ENCODE data around the gene MMP19.

Gene MMP19

DNA sequence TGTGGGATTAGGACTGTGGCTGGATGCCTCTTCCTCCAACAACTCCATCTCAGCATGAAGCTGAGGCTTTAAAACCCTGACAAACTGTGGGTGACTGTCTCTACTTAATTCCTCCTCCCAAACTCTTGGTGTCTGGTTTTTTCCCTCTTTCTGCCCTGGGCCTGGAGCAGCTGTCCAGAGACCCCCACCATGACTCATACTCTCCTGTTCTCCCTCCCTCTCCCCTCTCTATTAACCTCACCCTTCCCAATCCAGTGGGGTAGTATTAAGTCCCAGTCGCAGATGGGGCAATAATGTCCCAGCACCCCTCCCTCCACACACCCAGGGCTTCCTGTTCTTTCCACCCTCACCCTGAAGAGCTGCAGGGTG lies 11.3 kb downstream of the MMP19 start:
- Mint-ChIP-seq H3K36me3 (peaks cover 2% of the 10 kb centered on the region), H3K9me3 (no peaks in the 10 kb centered on the region), H3K4me3 (peak overlapping the region; percentile 73), H3K4me1 (peaks cover 23% of the 10 kb centered on the region), H3K27me3 (no peaks in the 10 kb centered on the region), H3K27ac (no peak overlapping the region)
- DNase-seq (ENCODE audit: low spot score in 2 of 2) (no peak), ATAC-seq (ENCODE audit: low read depth) (no peak)

DNA sequence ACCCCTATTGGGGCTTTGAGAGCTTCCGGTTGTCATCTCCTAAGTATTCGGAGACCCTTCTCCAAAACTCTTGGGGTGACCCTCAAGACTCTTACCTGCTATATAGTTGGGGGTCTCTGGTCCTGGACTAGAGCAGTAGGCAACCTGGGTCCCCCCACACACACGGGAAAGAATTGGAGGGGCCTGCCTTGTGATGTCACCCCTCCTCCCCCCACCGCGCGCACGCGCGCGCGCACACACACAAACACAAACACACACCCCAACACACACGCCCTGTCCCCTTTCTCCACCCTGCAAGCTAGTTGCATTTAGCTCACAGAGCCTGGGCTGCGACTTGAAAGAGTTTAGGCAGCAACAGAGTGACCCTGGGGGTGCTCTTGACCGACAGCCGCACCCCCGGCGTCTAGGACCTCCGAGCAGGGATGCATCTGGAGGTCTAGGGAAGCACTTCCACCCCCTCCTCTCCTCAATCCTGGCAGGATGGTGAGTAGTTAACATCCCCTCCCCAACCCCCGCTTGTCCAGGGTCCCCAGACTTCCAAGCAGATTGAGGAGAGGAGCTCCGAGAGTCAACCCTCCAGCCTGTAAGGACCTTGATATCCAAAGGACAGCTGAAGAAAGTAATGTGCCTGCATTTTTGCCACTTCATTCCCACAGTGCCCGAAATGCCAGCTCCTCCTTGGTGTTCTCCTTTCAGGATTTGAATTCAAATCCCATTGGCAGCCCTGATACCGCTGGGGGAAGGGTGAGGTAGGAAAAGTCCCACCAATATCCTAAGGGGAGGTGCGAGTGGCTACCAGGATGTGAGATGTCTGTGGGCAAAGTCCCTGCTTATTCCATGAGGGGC lies 11.9 kb downstream of the MMP19 start:
- H3K4me1 Mint-ChIP-seq = peaks cover 27% of the 10 kb centered on the region
- peak overlapping the region; percentile 93 for H3K4me3 Mint-ChIP-seq
- peak in 1 of 2 donors; percentile 32 for DNase-seq (ENCODE audit: low spot score in 2 of 2)
- no peaks in the 10 kb centered on the region for H3K9me3 Mint-ChIP-seq
- H3K36me3 Mint-ChIP-seq = peaks cover 4% of the 10 kb centered on the region
- peak overlapping the region; percentile 42 for H3K27ac Mint-ChIP-seq
- ATAC-seq (ENCODE audit: low read depth) = no peak
- no peaks in the 10 kb centered on the region for H3K27me3 Mint-ChIP-seq

DNA sequence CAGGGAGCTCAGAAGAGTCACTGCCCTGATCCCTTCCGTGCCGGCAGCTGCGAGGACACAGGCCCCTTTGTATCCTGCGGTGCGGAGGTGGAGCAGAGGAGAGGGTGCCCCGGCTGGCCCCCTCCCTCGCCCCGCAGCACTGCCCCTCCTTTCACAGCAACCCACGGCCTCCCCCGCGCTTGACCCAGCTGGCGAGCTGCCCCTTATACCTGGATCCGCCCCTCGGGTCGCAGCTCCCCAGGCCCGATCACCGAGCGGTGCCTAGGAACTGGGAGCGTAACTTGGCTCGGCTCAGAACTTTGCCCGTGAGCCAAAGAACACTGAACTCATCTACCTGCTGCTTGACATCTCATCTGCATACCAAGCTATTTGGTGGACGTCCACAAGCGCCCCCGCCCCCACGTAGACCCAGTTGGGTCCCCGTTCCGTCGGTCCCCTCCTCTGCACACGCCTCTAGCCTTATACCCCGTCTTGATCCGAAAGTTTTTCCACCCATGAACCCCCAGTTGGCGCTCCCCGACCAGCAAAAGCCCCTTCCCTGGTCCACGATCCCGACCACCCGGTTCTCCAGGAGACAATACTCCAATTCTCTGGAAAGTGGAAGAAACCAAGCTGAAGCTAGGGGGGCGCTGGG lies 12.7 kb downstream of the MMP19 start:
- Mint-ChIP-seq H3K9me3 (no peaks in the 10 kb centered on the region), H3K27me3 (no peaks in the 10 kb centered on the region), H3K4me1 (peaks cover 30% of the 10 kb centered on the region), H3K27ac (peak overlapping the region; percentile 42), H3K36me3 (peaks cover 5% of the 10 kb centered on the region), H3K4me3 (peak overlapping the region; percentile 93)
- peak in 1 of 2 donors; percentile 28 for DNase-seq (ENCODE audit: low spot score in 2 of 2)
- ATAC-seq (ENCODE audit: low read depth) = no peak

DNA sequence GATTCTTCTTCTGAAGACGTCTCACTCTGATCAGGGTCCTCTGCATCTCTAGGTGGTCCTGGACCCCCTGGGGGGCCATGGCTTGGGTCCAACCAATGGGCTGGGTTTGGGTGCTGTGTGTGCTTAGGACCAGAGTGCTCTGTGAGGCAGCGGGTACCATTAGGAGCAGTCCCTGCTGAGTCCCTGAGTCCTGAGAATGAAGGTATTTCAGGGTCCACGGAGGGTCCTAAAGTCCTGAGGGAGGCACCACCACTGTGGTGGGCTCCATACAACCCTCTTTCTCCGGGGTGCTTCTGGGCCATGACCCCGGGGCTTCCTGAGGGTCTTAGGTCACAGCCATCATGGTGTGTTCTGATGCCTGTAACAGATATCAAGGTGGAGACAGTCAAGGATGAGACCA lies 14.4 kb downstream of the MMP19 start:
- DNase-seq (ENCODE audit: low spot score in 2 of 2) (no peak), ATAC-seq (ENCODE audit: low read depth) (no peak)
- Mint-ChIP-seq H3K4me1 (peaks cover 34% of the 10 kb centered on the region), H3K27ac (peak overlapping the region; percentile 42), H3K36me3 (peaks cover 4% of the 10 kb centered on the region), H3K27me3 (no peaks in the 10 kb centered on the region), H3K4me3 (peak overlapping the region; percentile 93), H3K9me3 (no peaks in the 10 kb centered on the region)

DNA sequence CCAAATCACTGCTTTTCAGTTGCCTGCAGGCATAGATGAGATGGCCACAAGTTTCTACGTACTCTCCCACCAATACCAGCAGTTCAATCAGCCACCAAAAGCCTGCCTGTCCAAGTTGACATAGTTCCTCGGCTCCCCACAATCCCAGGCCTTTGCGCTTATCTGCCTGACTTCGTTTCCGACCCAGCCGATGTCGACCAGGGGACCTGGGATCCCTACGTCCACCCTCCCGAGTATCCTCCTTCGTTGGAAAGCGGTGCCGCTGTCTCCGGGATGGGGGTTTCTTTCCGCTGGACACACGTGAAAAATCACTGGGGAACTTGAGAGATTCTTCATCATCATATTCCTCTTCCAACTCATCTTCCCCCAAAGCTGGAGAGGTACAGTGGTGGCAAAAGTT lies 14.9 kb downstream of the MMP19 start:
- Mint-ChIP-seq H3K27me3 (no peaks in the 10 kb centered on the region), H3K9me3 (no peaks in the 10 kb centered on the region), H3K36me3 (peaks cover 3% of the 10 kb centered on the region), H3K4me1 (peaks cover 34% of the 10 kb centered on the region), H3K4me3 (peak overlapping the region; percentile 93), H3K27ac (peak overlapping the region; percentile 42)
- DNase-seq (ENCODE audit: low spot score in 2 of 2) (no peak), ATAC-seq (ENCODE audit: low read depth) (no peak)

DNA sequence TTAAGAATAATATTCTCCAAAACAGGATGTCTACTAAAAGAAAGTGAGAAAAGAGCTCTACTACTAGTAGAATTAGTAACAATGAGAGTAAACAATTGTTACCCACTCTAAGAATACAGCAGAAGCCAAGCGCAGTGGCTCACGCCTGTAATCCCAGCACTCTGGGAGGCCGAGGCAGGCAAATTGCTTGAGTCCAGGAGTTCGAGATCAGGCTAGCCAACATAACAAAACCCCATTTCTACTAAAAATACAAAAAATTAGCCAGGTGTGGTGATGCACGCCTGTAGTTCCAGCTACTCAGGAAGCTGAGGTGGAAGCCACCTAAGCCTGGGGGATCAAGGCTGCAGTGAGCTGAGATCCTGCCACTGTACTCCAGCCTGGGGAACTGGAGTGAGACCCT lies 18.0 kb downstream of the MMP19 start:
- H3K36me3 Mint-ChIP-seq = peaks cover 5% of the 10 kb centered on the region
- H3K4me3 Mint-ChIP-seq = no peak overlapping the region
- no peaks in the 10 kb centered on the region for H3K9me3 Mint-ChIP-seq
- H3K27ac Mint-ChIP-seq = peak overlapping the region; percentile 71
- ATAC-seq (ENCODE audit: low read depth) (no peak), DNase-seq (ENCODE audit: low spot score in 2 of 2) (no peak)
- no peaks in the 10 kb centered on the region for H3K27me3 Mint-ChIP-seq
- peaks cover 23% of the 10 kb centered on the region for H3K4me1 Mint-ChIP-seq

DNA sequence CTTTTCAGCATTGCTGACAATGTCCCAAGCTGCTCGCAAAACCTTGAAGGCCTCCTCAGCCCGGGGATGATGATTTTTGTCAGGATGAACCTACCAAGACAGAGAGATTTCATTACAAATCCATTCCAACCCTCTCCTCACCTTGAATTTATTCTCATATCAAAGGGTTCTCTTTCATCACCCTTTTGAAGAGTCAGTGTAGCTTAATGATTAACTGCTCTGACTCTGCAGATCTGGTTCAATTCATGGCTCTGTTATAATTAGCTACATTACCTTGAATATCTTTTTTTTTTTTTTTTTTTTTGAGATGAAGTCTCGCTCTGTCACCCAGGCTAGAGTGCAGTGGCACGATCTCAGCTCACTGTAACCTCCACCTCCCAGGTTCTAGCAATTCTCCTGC lies 19.3 kb downstream of the MMP19 start:
- no peaks in the 10 kb centered on the region for H3K27me3 Mint-ChIP-seq
- H3K27ac Mint-ChIP-seq = peak overlapping the region; percentile 71
- peaks cover 28% of the 10 kb centered on the region for H3K4me1 Mint-ChIP-seq
- DNase-seq (ENCODE audit: low spot score in 2 of 2) (no peak), ATAC-seq (ENCODE audit: low read depth) (no peak)
- no peaks in the 10 kb centered on the region for H3K9me3 Mint-ChIP-seq
- H3K4me3 Mint-ChIP-seq = no peak overlapping the region
- H3K36me3 Mint-ChIP-seq = peaks cover 8% of the 10 kb centered on the region

DNA sequence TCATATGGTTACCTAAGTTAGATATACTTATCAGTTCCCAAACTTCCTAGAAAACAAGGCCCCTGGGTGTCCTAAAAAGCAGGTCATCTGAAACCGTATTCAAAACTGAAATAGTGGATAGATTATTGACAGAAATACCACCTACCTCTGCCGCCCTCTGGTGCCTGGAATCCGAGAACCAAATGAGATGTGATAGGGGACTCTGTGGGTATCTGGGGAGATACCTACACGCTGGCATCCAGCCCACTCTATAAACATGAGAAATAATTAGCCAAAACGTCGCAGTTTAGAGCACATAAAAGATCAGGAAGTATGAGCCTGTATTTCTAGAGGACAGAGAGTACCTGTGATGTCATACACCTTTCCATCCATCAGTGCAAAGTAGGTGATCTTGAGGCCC lies 20.5 kb downstream of the MMP19 start:
- Mint-ChIP-seq H3K4me1 (peaks cover 17% of the 10 kb centered on the region), H3K27ac (no peak overlapping the region), H3K27me3 (no peaks in the 10 kb centered on the region), H3K9me3 (no peaks in the 10 kb centered on the region), H3K4me3 (no peak overlapping the region), H3K36me3 (peaks cover 8% of the 10 kb centered on the region)
- no peak for ATAC-seq (ENCODE audit: low read depth)
- DNase-seq (ENCODE audit: low spot score in 2 of 2) = no peak

DNA sequence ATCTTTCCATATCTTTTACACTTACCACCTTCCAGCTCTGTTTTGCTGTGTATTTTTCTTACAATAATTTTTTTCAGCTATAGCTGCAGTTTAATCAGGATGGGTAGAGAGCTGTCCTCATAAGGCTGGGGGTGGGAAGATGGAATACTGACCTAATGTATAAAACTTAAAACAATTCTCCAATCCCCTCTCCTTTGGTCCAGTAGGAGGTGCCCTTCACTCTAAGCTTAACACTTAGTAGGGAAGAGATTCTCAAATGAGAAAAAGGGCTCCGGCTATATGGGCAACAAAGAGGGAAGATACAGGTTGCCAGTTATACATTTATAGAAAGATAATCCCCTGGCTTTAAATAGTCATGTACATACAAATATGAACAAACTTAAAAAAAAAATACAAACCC lies 22.1 kb downstream of the MMP19 start:
- no peak for ATAC-seq (ENCODE audit: low read depth)
- H3K27ac Mint-ChIP-seq = no peak overlapping the region
- no peak overlapping the region for H3K4me3 Mint-ChIP-seq
- no peak for DNase-seq (ENCODE audit: low spot score in 2 of 2)
- H3K9me3 Mint-ChIP-seq = no peaks in the 10 kb centered on the region
- peaks cover 5% of the 10 kb centered on the region for H3K36me3 Mint-ChIP-seq
- H3K4me1 Mint-ChIP-seq = peaks cover 11% of the 10 kb centered on the region
- H3K27me3 Mint-ChIP-seq = no peaks in the 10 kb centered on the region

DNA sequence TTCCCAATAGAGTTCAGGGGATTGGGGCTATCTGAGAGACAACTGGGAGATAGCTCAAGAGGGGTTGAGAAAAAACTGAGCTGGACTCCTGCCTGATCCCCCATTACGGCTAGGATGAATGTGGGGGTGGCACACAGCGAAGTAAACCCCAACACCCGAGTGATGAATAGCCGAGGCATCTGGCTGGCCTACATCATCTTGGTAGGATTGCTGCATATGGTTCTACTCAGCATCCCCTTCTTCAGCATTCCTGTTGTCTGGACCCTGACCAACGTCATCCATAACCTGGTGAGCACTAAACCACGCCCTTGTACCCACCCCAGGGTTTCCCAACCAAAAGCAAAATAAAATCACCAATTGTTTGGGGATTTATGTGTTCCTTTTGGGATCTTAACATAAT lies 23.9 kb downstream of the MMP19 start:
- Mint-ChIP-seq H3K4me3 (no peak overlapping the region), H3K27ac (peak overlapping the region; percentile 60), H3K27me3 (no peaks in the 10 kb centered on the region), H3K4me1 (peaks cover 11% of the 10 kb centered on the region), H3K9me3 (no peaks in the 10 kb centered on the region), H3K36me3 (peaks cover 8% of the 10 kb centered on the region)
- DNase-seq (ENCODE audit: low spot score in 2 of 2) (no peak), ATAC-seq (ENCODE audit: low read depth) (no peak)

DNA sequence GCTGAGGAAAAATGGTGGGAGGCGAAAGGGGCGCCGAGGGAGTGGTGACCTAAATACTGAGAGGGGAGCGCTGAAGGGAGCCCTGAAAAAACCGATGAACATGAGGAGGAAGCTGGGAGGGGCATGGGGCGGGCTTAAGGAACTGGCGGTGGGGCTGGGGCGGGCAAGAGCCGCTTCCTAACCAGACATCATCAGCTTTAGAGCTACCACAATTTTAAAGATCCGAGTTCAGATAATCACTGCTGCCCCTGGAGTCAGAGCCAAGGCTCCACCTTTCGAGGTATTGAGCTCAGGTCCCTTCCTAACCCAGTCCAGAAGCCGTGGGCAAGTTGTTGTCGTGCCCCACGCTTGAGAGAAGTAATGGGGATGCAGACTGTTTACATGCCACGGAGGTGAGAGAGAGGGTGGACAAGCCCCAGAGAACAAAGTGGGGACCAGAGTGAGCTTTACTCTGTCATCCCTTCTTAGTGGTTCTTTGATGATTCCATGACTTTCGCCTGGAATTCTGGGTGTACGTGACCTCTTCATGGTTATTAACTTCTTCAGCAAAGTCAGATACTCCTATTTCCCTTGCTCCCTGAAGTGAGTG lies 24.5 kb downstream of the MMP19 start:
- H3K4me1 Mint-ChIP-seq = peaks cover 12% of the 10 kb centered on the region
- H3K27ac Mint-ChIP-seq = no peak overlapping the region
- no peak overlapping the region for H3K4me3 Mint-ChIP-seq
- peak; percentile 39 for ATAC-seq (ENCODE audit: low read depth)
- no peaks in the 10 kb centered on the region for H3K27me3 Mint-ChIP-seq
- H3K36me3 Mint-ChIP-seq = peaks cover 9% of the 10 kb centered on the region
- no peaks in the 10 kb centered on the region for H3K9me3 Mint-ChIP-seq
- DNase-seq (ENCODE audit: low spot score in 2 of 2) = no peak

DNA sequence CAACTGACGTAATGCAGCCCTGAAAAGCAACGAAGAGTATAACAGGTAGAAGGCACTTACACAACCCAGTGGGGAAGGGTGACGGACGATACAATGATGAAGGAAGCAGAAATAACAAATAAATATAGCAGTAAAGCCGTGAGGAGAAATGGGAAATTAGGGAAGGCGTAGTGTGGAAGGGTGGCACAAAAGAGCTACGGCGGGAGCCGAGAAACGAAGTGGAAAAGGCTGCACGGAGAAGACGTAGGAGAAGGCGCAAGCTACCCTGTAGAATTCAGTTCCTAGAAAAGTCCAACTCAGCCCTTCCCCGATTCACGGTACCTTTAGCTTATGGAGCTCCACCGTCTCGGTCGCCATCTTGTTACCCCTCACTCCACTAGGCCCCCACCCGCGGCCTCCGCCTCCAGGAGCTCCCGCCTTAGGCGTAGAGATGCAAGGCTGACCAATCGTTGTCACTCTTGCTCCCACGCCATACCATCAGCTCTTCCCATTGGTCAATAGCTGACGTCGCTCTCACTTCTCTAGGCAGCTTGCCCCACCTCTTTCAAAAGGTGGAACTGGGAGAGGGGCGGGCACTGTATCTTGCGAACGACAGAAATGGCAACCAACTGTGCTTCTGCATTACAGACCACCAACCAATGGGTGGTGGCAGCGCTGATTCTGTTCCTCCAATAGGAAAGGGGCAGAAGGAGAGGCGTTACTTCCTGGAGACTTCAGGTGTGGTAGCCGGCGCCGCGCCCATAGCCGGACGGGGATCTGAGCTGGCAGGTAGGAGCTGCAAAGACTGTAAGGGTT lies 25.2 kb downstream of the MMP19 start, which contains the start of the genes ORMDL2 and SARNP:
Gene ORMDL2 (plus strand): TSS at position 697 of the 795 bp plus-strand sequence. CDS start 959 bp downstream, outside the sequence.
Gene SARNP (minus strand): TSS at position 380 of the 795 bp plus-strand sequence. CDS start 23 bp downstream, at position 357.
- Mint-ChIP-seq H3K36me3 (peaks cover 12% of the 10 kb centered on the region), H3K4me1 (peaks cover 16% of the 10 kb centered on the region)
- peak; percentile 81 to 94 for DNase-seq (ENCODE audit: low spot score in 2 of 2)

DNA sequence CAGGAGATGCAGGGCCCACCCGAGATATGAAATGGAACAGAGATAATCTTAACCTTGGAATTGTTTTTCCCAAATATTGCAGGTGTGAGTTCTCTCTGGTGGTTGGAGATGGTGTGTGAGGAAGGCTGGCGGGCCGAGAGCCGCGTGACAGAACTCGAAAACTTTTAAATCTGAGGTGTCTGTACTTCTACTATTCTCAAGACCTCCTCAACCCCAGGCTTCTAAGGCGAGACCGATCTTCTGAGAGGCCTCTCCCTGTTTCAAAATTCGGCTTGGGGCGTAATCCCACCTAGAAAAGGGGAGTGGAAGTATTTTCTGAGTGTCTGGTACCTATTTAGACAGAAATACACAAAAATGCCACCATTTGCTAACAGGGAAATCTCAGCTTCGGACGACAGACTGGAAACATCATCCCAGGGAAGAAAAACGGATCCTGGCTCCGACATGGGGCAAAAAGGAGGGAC lies 25.8 kb downstream of the MMP19 start:
- Mint-ChIP-seq H3K9me3 (no peaks in the 10 kb centered on the region), H3K4me1 (peaks cover 22% of the 10 kb centered on the region), H3K4me3 (no peak overlapping the region), H3K36me3 (peaks cover 16% of the 10 kb centered on the region), H3K27ac (no peak overlapping the region), H3K27me3 (no peaks in the 10 kb centered on the region)
- DNase-seq (ENCODE audit: low spot score in 2 of 2) = no peak
- ATAC-seq (ENCODE audit: low read depth) = no peak

More for the DNA sequence above, 25.2 kb downstream of the MMP19 start, which contains the start of the genes ORMDL2 and SARNP:
- no peaks in the 10 kb centered on the region for H3K9me3 Mint-ChIP-seq
- no peaks in the 10 kb centered on the region for H3K27me3 Mint-ChIP-seq
- ATAC-seq (ENCODE audit: low read depth) = peak; percentile 89
- H3K27ac Mint-ChIP-seq = peak within 1 kb of the TSS; percentile 60
- no peak within 1 kb of the TSS for H3K4me3 Mint-ChIP-seq

Measured in memory B cell (primary cell).